Stomach (tissue), 9 donors: ENCODE measurements around the gene SMYD3. TPM values are rescaled to one million over a fixed set of nuclear protein-coding genes. Genes with fewer than 3 reads are reported as not detected.

Experiments
- DNase-seq, 2 donors: peaks; one replicate each; pipeline versions ENCODE4 v3.0.0 to v3.0.0-alpha.2; 2013 to 2019
- H3K27ac ChIP-seq, 5 donors: fragments of 200-600 bp in 4 of 5; sonication (generic) in 4 of 5; one replicate each; pipeline ENCODE4 v1.5.1; 2013 to 2019; ENCODE audit warnings: mild to moderate bottlenecking in 1 of 5, moderate library complexity in 1 of 5
- H3K27me3 ChIP-seq, 3 donors: fragments of 200-600 bp; sonication (generic); one replicate each; pipeline ENCODE4 v1.5.1; 2017 to 2019; ENCODE audit warnings: mixed run types in 1 of 3
- H3K36me3 ChIP-seq, 4 donors: fragments of 200-600 bp; sonication (generic); 1 replicate in 3 of 4; 2 replicates in 1 of 4; pipeline ENCODE4 v1.5.1; 2016 to 2019
- H3K4me1 ChIP-seq, 4 donors: fragments of 200-600 bp; sonication (generic); one replicate each; pipeline ENCODE4 v1.5.1; 2016 to 2019
- H3K4me3 ChIP-seq, 4 donors: fragments of 200-600 bp; sonication (generic) in 3 of 4; one replicate each; pipeline ENCODE4 v1.5.1; 2016 to 2019; ENCODE audit warnings: mild to moderate bottlenecking in 1 of 4
- H3K9me3 ChIP-seq, 4 donors: fragments of 200-600 bp; sonication (generic); one replicate each; pipeline ENCODE4 v1.5.1; 2016 to 2019
- CTCF ChIP-seq, 7 experiments: fragments of 450-650 bp in 4 of 7; fragments of 200-600 bp in 3 of 7; sonication (generic) in 3 of 7; IDR thresholded peaks; one replicate each; pipeline ENCODE4 v1.5.1; 2016 to 2019; ENCODE audit warnings: antibody characterized with exemption in 7 of 7, control low read depth in 2 of 7, mild to moderate bottlenecking in 1 of 7
- EP300 ChIP-seq: sonication (generic); formaldehyde crosslinking; IDR thresholded peaks from one replicate; pipeline ENCODE4 v1.6.1; 2017; ENCODE audit warnings: antibody characterized with exemption
- POLR2A ChIP-seq, 4 donors: fragments of 450-650 bp; IDR thresholded peaks; one replicate each; pipeline ENCODE4 v1.6.1; 2016; ENCODE audit warnings: antibody characterized with exemption in 4 of 4, control low read depth in 2 of 4, mild to moderate bottlenecking in 1 of 4, moderate library complexity in 1 of 4
- POLR2AphosphoS5 ChIP-seq, 3 donors: sonication (generic); formaldehyde crosslinking; IDR thresholded peaks; one replicate each; pipeline ENCODE4 v1.6.1; 2016; ENCODE audit warnings: antibody characterized with exemption in 3 of 3
- WGBS, 5 donors: extraction: QIAGEN DNeasy Blood & Tissue Kit in 3 of 5; methylation state at CpG; one replicate each; pipeline versions ENCODE4 v1.1.5 to v1.1.7; 2013 to 2018; 5-methylcytosine and 5-hydroxymethylcytosine counted together
- intact Hi-C: fragments of 100-400 bp; cut with DNase I; formaldehyde crosslinking; loops from one replicate; pipeline ENCODE4 v1.15.1; 2023; ENCODE audit warnings: low total_unique reads
- polyA plus RNA-seq, 3 donors: library from polyadenylated mRNA; stranded (reverse); fragments of 200-250 nt; gene quantifications; one replicate each; pipeline ENCODE4 v1.2.3, GENCODE V29; 2013
- total RNA-seq, 5 donors: library from RNA; depleted of rRNA; stranded (reverse); fragments of >200 nt; gene quantifications; one replicate each; pipeline versions ENCODE4 v1.1.0 to v1.2.3, GENCODE V29; 2014 to 2016
- donor health status: healthy with polysubstance abuse.
- donor health status: Bipolar disorder and iron deficiency.
- donor health status: healthy.

The SMYD3 gene
- total and polyA plus RNA-seq, 8 donors, result 6.4 to 196 (median 27.8) TPM

DNA sequence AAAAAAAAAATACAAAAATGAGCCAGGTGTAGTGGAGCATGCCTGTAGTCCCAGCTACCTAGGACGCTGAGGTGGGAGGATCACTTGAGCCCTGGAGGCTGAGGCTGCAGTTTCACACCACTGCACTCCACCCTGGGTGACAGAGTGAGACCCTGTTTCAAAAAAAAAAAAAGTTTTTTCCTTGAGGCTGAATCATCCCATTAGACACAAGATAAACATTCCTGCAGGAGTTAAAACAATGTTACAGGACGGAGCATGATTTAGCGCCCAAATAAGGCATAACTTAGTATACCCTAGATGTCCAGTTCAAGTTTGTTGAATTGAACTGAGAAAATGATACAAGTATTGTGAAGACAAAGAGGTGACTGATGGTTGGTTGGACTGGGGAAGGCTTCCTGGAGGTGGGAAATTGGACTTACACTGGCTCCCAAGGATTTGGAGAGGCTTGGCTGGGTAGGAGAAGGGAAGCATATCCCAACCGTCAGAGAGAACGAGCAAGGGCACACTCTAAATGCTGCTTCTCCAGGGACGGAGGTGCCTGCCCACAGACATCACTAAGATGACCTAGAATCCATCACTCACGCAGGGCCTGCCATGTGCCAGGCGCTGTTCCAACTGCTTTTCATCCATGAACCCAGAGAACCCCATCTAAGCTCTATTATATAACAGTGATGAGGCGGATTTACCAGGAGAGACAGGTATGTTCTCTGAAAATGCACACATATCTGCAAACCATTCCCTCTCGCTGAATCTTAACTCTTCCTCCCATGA, 741.7 kb downstream of the SMYD3 start:
- TF ChIP-seq POLR2A (IDR thresholded peaks at IDR 0.05), result no peak
- TF ChIP-seq EP300, result no peak
- no peak for TF ChIP-seq CTCF (IDR thresholded peaks at IDR 0.05)
- TF ChIP-seq POLR2AphosphoS5 (IDR thresholded peaks at IDR 0.05), result no peak
- intact Hi-C loops, result no loop called here
- no peak for DNase-seq
- Histone ChIP-seq H3K4me1 (no peaks in the 10 kb centered on the region), H3K27me3 (no peaks in the 10 kb centered on the region), H3K36me3 (peaks cover 0 to 19% (median 16%) of the 10 kb centered on the region in 4 donors), H3K4me3 (no peak overlapping the region), H3K9me3 (no peaks in the 10 kb centered on the region), H3K27ac (no peak overlapping the region)
- 87 to 94% (median 90%) methylated on average over 10 of the region's 10 CpGs for WGBS, 5 donors

GRCh38 chr1:245763873-245764331, 743.2 kb downstream of the SMYD3 start:
- WGBS, 5 donors, result 78 to 87% (median 78%) methylated on average over 5 of the region's 5 CpGs
- H3K27me3 ChIP-seq, result no peaks in the 10 kb centered on the region
- no peak overlapping the region for H3K27ac ChIP-seq
- H3K36me3 ChIP-seq, result peaks cover 0 to 19% (median 16%) of the 10 kb centered on the region in 4 donors
- TF ChIP-seq POLR2A (IDR thresholded peaks at IDR 0.05) (no peak), EP300 (no peak), POLR2AphosphoS5 (IDR thresholded peaks at IDR 0.05) (no peak), CTCF (IDR thresholded peaks at IDR 0.05) (no peak)
- DNase-seq, result no peak
- H3K9me3 ChIP-seq, result no peaks in the 10 kb centered on the region
- H3K4me3 ChIP-seq, result no peak overlapping the region
- intact Hi-C loops, result no loop called here
- no peaks in the 10 kb centered on the region for H3K4me1 ChIP-seq

GRCh38 chr1:245762396-245762910, 744.6 kb downstream of the SMYD3 start:
- H3K27me3 ChIP-seq, result no peaks in the 10 kb centered on the region
- WGBS, 5 donors, result 86 to 93% (median 90%) methylated on average over 18 to 19 of the region's 19 CpGs
- H3K4me3 ChIP-seq, result no peak overlapping the region
- H3K27ac ChIP-seq, result no peak overlapping the region
- no peaks in the 10 kb centered on the region for H3K4me1 ChIP-seq
- no peak for DNase-seq
- TF ChIP-seq EP300 (no peak), POLR2A (IDR thresholded peaks at IDR 0.05) (no peak), POLR2AphosphoS5 (IDR thresholded peaks at IDR 0.05) (no peak), CTCF (IDR thresholded peaks at IDR 0.05) (no peak)
- intact Hi-C loops, result no loop called here
- H3K36me3 ChIP-seq, result peaks cover 0 to 19% (median 16%) of the 10 kb centered on the region in 4 donors
- no peaks in the 10 kb centered on the region for H3K9me3 ChIP-seq

- Histone ChIP-seq H3K36me3 (peaks cover 0 to 19% (median 16%) of the 10 kb centered on the region in 4 donors), H3K27me3 (no peaks in the 10 kb centered on the region), H3K27ac (no peak overlapping the region), H3K4me3 (no peak overlapping the region), H3K9me3 (peaks cover 0 to 5% (median 2%) of the 10 kb centered on the region in 4 donors), H3K4me1 (no peaks in the 10 kb centered on the region)
- intact Hi-C loops, result no loop called here
- no peak for TF ChIP-seq POLR2A (IDR thresholded peaks at IDR 0.05)
- TF ChIP-seq CTCF (IDR thresholded peaks at IDR 0.05), result no peak
- no peak for TF ChIP-seq EP300
- TF ChIP-seq POLR2AphosphoS5 (IDR thresholded peaks at IDR 0.05), result no peak
- 96 to 99% (median 97%) methylated on average over 4 of the region's 4 CpGs for WGBS, 5 donors
- no peak for DNase-seq
Measured at GRCh38 chr1:245760301-245760700, 746.8 kb downstream of the SMYD3 start.
